ENCODE results near the gene NUP37. TPM values are rescaled to one million over a fixed set of nuclear protein-coding genes. Genes with fewer than 3 reads are reported as not detected.

Gene NUP37
- total RNA-seq, 1 experiment from 2014 or later = 77.5 TPM

- intact Hi-C loops (cut with micrococcal nuclease) = no loop called here
- ChIA-PET CTCF (no interaction called here), RAD21 (ENCODE audit: low non-redundant PET in 1 of 2, low total read pairs in 2 of 2, uncharacterized antibody in 2 of 2, unreplicated experiment in 2 of 2) (no interaction called here), POLR2A (no interaction called here)
- DNase-seq (ENCODE audit: low read depth, low spot score) = no peak
- no peaks in the 10 kb centered on the region for H3K79me2 ChIP-seq (ENCODE audit: insufficient read depth, low read length)
- no peak overlapping the region for H2AFZ ChIP-seq (ENCODE audit: low read depth, low read length, poor library complexity, severe bottlenecking)
- TF ChIP-seq ZNF274 (IDR thresholded peaks at IDR 0.05; ENCODE audit: low read depth, low read length) = no peak
- TF ChIP-seq ZBTB33 (IDR thresholded peaks at IDR 0.05; ENCODE audit: extremely low read depth, insufficient replicate concordance, low read length) = no peak
- TF ChIP-seq JUND (IDR thresholded peaks at IDR 0.05) = no peak
- no peak for TF ChIP-seq CTCF (IDR thresholded peaks at IDR 0.05 in 2 of 3, conservative IDR thresholded peaks at IDR 0.05 in 1 of 3; ENCODE audit: borderline replicate concordance in 1 of 3, insufficient read depth in 1 of 3, low read depth in 2 of 3, low read length in 2 of 3)
- no peak for TF ChIP-seq POLR2A (IDR thresholded peaks at IDR 0.05; ENCODE audit: borderline replicate concordance, extremely low read depth, insufficient read depth, insufficient read length)
- no peak for TF ChIP-seq POLR2AphosphoS5 (IDR thresholded peaks at IDR 0.05; ENCODE audit: low read depth, low read length)
- no peak for TF ChIP-seq ZFX (IDR thresholded peaks at IDR 0.05)
- no peak for TF ChIP-seq RAD21 (IDR thresholded peaks at IDR 0.05; ENCODE audit: low read depth)
- TF ChIP-seq EZH2phosphoT487 (IDR thresholded peaks at IDR 0.05; ENCODE audit: borderline replicate concordance) = no peak
- TF ChIP-seq SP1 (IDR thresholded peaks at IDR 0.05; ENCODE audit: low read depth) = no peak
- TF ChIP-seq EZH2 (IDR thresholded peaks at IDR 0.05) = no peak
- TF ChIP-seq EGR1 (IDR thresholded peaks at IDR 0.05; ENCODE audit: low read depth) = no peak
- no peak overlapping the region for H3K27ac ChIP-seq (ENCODE audit: low read depth, low read length)
- H4K20me1 ChIP-seq (ENCODE audit: insufficient read depth) = no peaks in the 10 kb centered on the region
- H3K36me3 ChIP-seq (ENCODE audit: control insufficient read depth in 1 of 2, insufficient read depth in 2 of 2, low read length in 2 of 2) = no peaks in the 10 kb centered on the region
- no peak overlapping the region for H3K4me2 ChIP-seq (ENCODE audit: low read length)
- H3K9me3 ChIP-seq (ENCODE audit: control insufficient read depth in 1 of 2, insufficient read depth in 1 of 2, low read depth in 1 of 2, low read length in 2 of 2) = no peaks in the 10 kb centered on the region
- H3K4me1 ChIP-seq (ENCODE audit: control insufficient read depth in 1 of 2, insufficient read depth in 2 of 2, low read length in 2 of 2) = no peaks in the 10 kb centered on the region
- H3K9me2 ChIP-seq (ENCODE audit: insufficient read depth) = no peaks in the 10 kb centered on the region
- ATAC-seq = no peak
- no peak overlapping the region for H3K4me3 ChIP-seq (replicated peaks in 1 of 2; ENCODE audit: low read depth in 1 of 2, low read length in 2 of 2)
- no TSS peak for BruUV-seq (replicated peaks)
- no peaks in the 10 kb centered on the region for H3K27me3 ChIP-seq (ENCODE audit: insufficient read depth, low read length)
- no peak overlapping the region for H3K9ac ChIP-seq (ENCODE audit: low read length)
Observed at GRCh38 chr12:102053062-102053349, 66.9 kb downstream of the NUP37 start.

Data from HCT116 (cell line).